GM19193 (cell line): ENCODE data around the gene RNF115.

Experiments
- POLR2A ChIP-seq: IDR thresholded peaks from 4 replicates; pipeline ENCODE4 v1.6.1; 2011; ENCODE audit not compliant: insufficient read depth, insufficient read length; ENCODE audit errors: extremely low read depth

RNF115 gene

DNA sequence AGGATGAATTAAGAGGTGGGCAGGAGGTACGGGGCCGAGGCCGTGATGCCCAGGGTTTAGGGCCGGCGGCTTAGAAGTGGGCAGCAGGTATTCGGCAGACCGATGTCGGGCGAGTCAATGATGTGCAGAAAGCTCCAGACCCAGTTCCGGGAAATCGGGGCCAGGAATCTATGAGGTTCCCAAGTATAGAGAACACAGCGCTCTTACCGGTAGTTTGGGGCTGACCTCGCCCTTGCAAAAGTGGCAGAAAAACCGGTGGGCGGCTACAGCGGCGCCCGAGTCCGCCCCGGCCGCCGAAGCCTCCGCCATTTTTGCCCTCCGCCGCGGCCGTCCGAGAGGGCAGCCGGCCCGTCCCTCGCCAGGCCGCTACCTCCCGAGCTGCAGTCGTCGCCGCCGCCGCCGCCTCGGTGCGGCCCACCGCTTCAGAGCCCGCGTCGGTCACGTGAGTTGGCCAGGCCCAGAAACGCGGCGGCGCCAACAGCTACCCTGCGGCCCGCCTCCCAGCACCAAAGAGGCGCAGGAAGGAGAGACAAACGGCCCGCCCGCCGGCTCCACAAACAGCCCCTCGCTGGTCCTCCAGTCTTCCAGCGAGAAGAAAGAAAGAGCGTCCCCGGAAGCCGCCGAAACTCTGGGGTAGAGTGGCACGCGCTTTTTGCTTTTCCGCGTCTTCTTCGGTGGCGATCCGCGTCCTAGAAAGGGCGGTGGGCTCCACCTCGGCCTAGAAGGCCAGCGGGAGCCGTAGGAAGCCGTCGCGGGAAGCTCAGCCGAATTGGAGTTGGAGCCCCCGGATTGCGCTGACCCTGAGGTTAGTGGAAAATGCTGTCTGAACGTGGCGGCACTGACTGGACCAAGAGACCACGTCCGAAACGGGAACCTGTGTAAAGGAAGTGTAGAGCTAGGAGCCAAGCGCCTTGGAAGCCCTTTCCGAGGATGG is at the start of gene RNF115, which contains the start of gene POLR3C:
TSS of gene RNF115 (minus strand) at position 531 of the 934 bp plus-strand sequence. CDS start at position 309, 222 bp downstream.
TSS of gene POLR3C (plus strand) at position 636 of the 934 bp plus-strand sequence. CDS start 1,577 bp downstream, outside the sequence.
- TF ChIP-seq POLR2A: peak; percentile 80

DNA sequence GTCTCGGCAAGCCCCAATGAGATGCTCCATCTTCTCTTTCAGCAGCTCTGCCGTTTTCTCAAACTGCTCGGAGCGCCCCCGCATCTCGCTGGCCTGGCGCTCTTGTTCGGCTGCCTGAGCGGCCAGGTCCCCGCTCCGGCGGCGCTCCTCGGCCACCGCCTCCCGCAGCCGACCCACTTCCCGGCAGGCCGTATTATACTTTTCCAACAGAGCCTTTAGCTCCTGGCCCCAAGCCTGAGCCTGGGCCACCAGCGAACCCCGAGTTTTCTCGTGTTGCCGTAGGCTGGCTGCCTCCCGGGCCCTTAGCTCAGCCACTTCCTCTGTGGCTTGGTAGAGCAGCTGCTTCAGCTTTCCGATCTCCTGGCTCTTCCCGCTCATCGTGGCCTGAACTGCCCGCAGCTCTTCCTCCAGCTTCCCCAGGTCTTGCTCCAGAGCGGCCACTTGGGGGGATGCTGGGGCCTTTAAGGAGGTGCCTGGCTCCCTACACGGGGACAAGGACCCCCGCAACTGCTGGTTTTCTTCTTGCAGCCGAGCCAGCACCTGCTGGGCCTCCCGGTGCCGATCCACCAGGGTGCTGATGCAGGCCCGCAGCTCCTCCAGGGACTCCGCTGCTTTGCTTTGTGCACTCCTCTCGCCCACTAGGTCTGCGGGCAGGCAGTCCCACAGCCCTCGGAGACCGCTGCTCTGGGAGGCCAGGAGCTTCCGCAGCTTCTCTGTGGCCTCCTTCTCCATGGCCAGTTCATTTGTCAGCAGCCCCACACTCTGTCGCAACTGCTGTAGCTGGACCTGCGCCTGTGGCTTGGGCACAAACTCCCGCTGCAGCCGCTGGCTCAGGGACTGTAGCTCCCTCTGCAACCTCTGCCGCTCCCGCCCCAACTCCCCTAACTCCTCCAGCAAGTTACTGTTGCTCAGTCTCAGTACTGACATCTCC is 48.4 kb upstream of the RNF115 start:
- TF ChIP-seq POLR2A: peak; percentile 16

DNA sequence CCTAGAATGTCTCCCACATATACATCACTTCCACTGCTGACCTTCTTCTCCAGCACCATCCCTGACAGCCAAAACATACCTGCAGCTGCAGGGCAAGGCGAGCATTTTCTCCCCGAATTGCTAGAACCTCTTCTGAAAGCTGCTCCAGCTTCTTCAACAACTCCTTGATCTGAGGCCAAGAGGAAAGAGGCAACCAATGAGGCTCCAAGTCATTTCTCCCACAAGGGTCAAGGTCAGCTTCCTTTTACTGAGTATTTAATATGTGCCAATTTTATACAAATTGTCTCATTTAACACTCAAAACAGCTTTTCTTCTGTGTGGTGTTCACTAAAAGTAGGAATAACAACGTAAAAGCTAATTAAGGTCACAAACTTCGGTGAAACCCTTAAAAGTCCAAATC is 44.3 kb upstream of the RNF115 start:
- no peak for TF ChIP-seq POLR2A

DNA sequence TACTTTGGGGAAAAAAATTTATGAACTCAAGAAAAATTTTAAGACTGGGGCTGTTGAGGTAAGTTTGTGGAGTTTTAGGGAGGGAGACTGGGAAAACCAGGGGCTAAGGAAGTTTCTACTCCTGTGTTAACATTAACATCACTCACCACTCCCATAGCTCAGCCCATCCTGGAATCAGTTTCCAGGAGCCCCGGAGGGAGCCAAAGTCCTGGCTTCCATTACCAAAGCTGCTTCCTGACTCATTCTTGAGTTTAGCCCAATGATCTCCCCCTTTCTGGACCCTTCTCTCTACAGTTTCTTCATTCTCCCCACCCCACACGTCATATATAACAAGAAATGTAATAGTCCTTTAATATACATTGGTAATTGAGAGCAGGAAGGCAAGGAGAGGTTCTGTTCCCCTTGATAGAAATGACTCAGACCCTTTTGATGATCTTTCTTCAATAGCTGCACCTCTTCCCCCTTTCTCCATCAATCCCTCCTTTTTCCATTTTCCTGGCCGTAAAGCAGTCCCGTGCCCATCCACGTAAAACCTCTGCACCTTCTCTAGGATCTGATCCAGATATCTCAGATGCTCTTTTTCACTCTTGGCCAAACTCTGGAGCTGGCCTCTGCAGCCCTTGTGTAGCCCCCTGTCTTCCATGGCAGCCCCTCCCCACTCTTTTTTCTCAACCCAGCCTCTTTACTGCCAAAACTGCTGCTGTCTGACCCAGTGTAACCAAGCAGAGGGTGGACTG is 39.6 kb upstream of the RNF115 start:
- TF ChIP-seq POLR2A: no peak

DNA sequence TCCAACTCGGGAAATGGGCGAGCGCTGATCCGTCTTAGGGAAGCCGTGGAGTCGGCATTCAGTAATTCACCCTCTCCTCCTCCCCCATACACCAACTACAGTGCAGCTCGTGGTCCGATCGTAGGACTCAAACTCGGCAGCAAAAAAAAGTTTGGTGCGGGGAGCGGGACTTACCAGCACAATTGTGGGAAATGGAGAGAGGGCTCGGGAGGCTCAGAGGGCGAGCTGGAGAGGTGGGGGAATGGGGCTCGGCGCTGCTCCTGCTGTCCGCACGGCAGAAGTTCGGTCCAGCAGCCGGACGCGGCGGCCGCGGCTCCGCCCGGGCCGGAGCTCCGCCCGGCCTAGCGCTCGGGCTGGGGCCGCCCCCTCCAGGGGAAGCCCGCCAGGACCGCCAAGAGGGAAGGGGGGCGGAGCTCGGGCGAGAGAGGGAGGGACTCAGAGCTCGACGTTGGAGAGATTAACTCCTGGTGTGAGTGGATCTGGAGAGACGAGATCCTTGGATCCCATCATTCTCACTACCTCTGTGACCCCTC is 35.7 kb upstream of the RNF115 start:
- TF ChIP-seq POLR2A: peak; percentile 45

DNA sequence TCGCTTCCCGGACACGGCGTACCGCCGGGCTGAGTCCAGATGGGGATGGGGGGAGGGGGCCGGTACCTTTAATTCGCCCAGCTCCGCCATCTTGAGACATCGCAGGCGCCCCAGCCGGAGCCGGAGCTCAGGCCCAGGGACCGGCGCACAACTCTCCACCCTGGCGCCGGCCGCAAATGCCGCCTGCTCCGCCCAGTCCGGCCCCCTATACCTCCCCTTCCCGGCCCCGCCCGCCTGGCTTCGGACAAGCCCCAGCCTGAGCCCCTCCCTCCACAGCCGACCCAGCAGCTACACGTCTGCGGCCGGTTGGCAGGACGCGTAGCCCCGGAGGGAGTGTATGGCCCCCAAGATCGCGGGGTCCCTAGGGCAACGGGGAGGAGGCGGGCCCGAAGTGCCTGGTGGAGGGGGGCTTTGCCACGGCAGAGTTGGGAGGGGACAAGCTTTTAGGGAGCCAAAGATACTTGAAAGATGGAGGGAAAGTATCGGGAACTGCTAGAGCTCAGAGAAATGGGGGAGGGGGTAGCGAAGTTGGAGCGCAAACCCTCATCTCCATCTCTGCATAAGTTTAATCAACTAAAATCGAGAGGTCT is 35.1 kb upstream of the RNF115 start, which contains the start of gene PIAS3:
TSS of gene PIAS3 (minus strand) at position 181 of the 590 bp plus-strand sequence. CDS start at position 90, 91 bp downstream.
- TF ChIP-seq POLR2A: peak; percentile 52

DNA sequence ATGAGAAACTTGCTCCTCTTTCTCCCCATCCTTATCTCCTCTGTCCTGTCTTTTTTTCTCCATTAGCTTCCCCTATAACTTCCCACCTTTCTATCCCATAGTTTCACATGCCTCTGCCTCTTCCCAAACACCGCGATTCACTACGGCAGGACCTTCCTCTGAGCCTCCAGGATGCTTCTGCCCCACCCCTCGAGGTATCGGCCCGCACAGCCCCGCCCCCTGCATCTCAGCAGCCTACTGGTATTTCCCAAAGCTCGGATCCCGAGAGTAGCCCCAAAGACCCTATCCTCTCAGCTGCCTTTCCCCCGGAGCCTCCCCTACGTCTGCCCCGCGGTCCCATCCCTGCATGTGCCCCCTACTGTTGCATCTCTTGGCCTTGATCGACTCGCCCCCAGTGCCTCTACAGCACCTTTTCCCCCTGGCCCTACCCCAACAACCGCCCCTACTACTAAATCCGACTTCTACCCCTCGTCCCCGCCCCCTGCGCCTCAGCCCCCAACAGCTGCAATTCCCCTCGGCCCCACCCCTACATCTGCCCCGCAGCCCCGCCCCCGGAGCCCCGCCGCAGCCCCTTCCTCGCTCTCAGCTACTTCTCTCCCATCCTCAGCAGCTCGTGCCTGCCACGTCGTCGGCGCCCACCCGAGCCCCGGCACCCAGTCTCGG is 34.5 kb upstream of the RNF115 start:
- no peak for TF ChIP-seq POLR2A

DNA sequence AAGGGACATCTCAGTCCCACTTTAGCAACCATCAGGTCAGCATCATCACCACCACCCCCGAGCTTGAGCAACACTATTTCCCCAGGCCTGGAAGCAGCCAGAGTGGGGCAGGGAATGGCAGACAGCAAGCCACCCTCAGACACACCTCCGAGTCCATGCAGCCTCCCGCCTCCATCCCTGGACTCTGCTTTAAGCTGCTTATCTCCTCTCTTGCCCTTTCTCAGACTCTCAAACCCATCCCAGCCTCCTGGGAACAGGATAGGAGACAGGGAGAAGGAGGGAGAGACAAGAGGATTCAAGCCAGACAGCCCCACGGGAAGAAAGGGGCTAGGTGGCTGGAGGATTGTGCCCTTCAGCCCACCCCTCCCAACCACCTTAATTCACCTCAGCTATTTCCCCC is 33.3 kb upstream of the RNF115 start:
- TF ChIP-seq POLR2A: no peak

DNA sequence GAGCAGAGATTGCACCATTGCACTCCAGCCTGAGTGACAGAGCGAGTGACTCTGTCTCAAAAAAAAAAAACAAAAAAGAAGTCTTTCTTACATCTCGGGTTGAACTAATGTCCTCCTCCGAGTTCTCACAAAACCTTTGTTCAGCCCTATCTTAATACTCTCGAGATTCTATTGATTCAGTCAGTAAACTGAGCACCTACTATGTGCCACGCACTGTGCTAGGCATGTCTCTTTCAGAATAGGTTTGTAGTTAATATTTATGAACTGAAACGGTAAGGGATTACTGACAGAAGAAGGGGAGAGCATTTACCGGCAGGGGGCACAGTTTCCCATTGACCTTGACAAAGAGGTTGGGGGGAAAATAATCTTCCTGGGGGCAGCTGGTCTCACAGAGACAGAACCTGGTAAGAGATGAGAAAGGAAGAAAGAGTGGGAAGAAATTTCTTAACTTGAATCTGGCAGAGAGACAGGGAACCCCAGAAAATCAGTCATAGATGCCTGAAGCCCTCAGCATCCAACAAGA is 31.6 kb upstream of the RNF115 start:
- no peak for TF ChIP-seq POLR2A

DNA sequence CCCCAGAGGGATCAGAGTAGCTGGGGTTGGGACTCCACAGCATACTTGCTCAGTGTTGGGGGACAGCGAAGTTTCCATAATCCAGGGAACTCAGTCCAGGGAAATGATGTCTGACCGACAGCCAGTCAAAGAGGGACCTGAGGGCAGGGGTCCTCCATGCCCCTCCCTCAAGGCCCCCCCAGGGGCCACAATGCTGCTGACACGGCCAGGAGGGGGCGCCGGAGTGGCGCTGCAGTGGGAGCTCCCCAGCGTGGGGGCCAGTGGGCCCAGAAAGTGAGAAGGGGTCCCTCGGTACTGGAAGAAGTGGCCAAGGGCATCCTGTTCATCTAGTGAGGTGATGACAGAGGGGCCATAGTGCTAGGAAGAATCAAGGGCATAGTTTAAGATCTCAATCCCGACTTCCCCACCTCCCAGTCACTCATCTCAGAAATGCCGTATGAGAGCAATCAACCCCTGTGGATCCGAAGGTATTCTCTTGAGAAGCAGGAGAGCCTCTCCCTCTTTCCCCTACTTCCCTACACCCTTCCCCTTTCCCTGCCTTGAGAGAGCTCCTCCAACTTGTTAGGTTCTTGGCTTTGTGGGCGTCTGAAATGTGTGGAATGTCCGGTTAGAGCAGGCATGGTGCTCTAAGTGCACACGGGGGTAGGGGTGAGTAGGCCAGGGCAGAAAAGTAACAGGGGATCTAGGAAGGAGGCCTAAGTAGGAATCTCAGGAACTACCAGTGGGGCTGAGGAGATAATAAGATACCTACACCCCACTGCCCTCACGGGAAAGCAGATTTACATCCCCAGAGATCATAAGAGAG is 25.7 kb upstream of the RNF115 start:
- TF ChIP-seq POLR2A: no peak

DNA sequence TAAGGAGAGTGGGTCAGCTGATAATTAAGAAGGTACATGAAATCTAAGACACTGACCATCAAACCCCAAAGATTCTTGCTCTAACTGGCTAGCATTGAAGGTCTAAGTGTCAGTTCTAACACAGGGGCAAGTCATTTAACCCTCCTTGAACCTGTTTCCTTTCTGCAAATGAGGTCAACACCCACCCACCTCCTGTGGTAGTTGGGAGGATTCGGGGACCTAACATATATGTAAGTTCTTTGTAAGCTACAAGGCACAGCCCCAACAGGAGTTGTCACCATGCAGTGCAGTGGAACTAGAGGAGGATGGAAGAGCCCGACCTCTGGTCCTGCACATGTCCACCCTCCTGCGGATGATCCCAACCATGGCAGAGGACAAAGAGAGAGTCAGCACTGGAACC is 23.9 kb upstream of the RNF115 start:
- TF ChIP-seq POLR2A: no peak

DNA sequence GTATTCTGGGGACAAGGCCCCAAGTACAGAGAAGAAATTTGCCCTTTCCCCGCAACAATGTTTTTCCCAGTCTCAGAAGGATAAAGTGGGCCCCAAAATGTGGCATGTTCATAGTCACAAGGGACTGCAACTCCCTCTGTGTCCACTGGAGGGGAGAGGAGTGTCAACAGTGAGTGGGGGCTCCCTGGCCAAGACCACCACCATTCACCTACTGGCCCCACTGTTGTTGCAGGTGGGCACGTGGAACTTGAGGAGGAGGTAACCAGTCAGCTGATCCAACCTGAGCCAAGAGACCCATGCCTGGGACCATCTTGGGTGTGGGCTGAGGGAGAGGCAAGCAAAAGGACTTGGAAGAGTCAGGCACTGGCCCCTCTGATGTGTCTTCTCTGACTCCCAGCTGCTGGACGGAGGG is 22.3 kb upstream of the RNF115 start:
- TF ChIP-seq POLR2A: no peak

DNA sequence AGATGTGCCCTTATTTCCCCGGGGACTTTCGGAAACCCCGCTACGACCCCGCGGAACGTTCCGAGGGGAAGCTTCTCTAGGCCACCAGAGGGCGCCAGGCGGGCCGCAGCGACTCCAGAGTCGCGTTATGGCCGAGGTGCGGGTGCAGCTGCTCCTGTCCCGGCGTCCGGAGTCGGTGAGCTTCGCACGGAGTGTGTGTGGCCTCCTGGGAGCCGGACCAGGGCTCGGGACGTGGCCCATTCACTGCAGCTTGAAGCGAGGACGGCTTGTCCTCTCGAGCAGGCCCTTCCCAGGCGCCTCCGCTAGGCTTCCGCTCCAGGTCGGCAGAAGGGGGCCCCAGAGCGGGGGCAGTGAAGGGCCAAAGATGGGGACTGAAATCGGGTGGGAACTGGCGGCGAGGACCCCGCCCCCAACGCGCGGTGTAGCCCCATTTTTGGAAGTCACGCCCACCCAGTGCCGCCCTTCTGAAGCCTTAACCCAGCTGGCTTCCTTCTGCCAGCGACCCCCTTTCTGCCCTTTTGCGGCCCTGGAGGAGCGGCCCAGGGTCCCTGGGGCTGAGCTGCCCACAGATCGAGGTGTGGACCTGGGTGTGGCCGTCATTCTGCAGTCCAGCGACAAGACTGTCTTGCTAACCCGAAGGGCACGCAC is 21.7 kb upstream of the RNF115 start, which contains the start of gene NUDT17:
TSS of gene NUDT17 (plus strand) at position 117 of the 648 bp plus-strand sequence. CDS start at position 128, 11 bp downstream.
- peak; percentile 71 for TF ChIP-seq POLR2A
